ENCODE measurements around the gene FAM171A1. TPM values are rescaled to one million over a fixed set of nuclear protein-coding genes. Genes with fewer than 3 reads are reported as not detected.

FAM171A1 gene
- total RNA-seq, 1 donor from 2014 or later, result 28.2 TPM

- Mint-ChIP-seq H3K27ac (no peak overlapping the region), H3K4me1 (peaks cover 20% of the 10 kb centered on the region), H3K27me3 (ENCODE audit: insufficient read depth, low read depth) (peaks cover 2% of the 10 kb centered on the region), H3K36me3 (peaks cover 3% of the 10 kb centered on the region), H3K9me3 (no peaks in the 10 kb centered on the region), H3K4me3 (no peak overlapping the region)
- H3K4me1 ChIP-seq, result peaks cover 5% of the 10 kb centered on the region
- H2AFZ ChIP-seq (replicated peaks), result no peak overlapping the region
- no peak for TF ChIP-seq EZH2phosphoT487 (IDR thresholded peaks at IDR 0.05)
- no peak for TF ChIP-seq EZH2 (IDR thresholded peaks at IDR 0.05)
- TF ChIP-seq CTCF (IDR thresholded peaks at IDR 0.05), result no peak
- DNase-seq (ENCODE audit: low spot score), result no peak
- no peaks in the 10 kb centered on the region for H3K36me3 ChIP-seq
- H3K9ac ChIP-seq, result no peak overlapping the region
- H3K4me3 ChIP-seq, result no peak overlapping the region
- no peaks in the 10 kb centered on the region for H3F3A ChIP-seq (ENCODE audit: low read depth)
- no peaks in the 10 kb centered on the region for H3K27me3 ChIP-seq
- no peak overlapping the region for H3K27ac ChIP-seq
- no peaks in the 10 kb centered on the region for H3K9me3 ChIP-seq (ENCODE audit: low read depth)
- H3K79me2 ChIP-seq (ENCODE audit: low read depth), result peaks cover 27% of the 10 kb centered on the region
- H3K4me2 ChIP-seq, result no peak overlapping the region
- H4K20me1 ChIP-seq (ENCODE audit: low read depth), result peaks cover 37% of the 10 kb centered on the region
Measured at GRCh38 chr10:15352836-15353235, 18.3 kb downstream of the FAM171A1 start.

GRCh38 chr10:15352201-15352600 is 18.9 kb downstream of the FAM171A1 start:
- Mint-ChIP-seq H3K4me1 (peaks cover 21% of the 10 kb centered on the region), H3K27me3 (ENCODE audit: insufficient read depth, low read depth) (peaks cover 2% of the 10 kb centered on the region), H3K4me3 (no peak overlapping the region), H3K9me3 (no peaks in the 10 kb centered on the region), H3K27ac (no peak overlapping the region), H3K36me3 (peaks cover 3% of the 10 kb centered on the region)
- Histone ChIP-seq H3K4me2 (no peak overlapping the region), H3K4me3 (no peak overlapping the region), H3K27ac (no peak overlapping the region), H3K27me3 (no peaks in the 10 kb centered on the region), H3F3A (ENCODE audit: low read depth) (no peaks in the 10 kb centered on the region), H3K9ac (no peak overlapping the region), H3K4me1 (peaks cover 5% of the 10 kb centered on the region), H3K79me2 (ENCODE audit: low read depth) (peaks cover 27% of the 10 kb centered on the region), H2AFZ (replicated peaks) (no peak overlapping the region), H3K36me3 (no peaks in the 10 kb centered on the region), H4K20me1 (ENCODE audit: low read depth) (peaks cover 38% of the 10 kb centered on the region), H3K9me3 (ENCODE audit: low read depth) (no peaks in the 10 kb centered on the region)
- no peak for DNase-seq (ENCODE audit: low spot score)
- no peak for TF ChIP-seq EZH2 (IDR thresholded peaks at IDR 0.05)
- no peak for TF ChIP-seq EZH2phosphoT487 (IDR thresholded peaks at IDR 0.05)
- no peak for TF ChIP-seq CTCF (IDR thresholded peaks at IDR 0.05)

- H2AFZ ChIP-seq (replicated peaks), result no peak overlapping the region
- DNase-seq (ENCODE audit: low spot score), result no peak
- H3K4me2 ChIP-seq, result no peak overlapping the region
- peaks cover 14% of the 10 kb centered on the region for H3K4me1 ChIP-seq
- H3K27ac ChIP-seq, result no peak overlapping the region
- no peaks in the 10 kb centered on the region for H3K9me3 Mint-ChIP-seq
- no peaks in the 10 kb centered on the region for H3F3A ChIP-seq (ENCODE audit: low read depth)
- H3K4me3 ChIP-seq, result no peak overlapping the region
- peaks cover 46% of the 10 kb centered on the region for H4K20me1 ChIP-seq (ENCODE audit: low read depth)
- peaks cover 3% of the 10 kb centered on the region for H3K36me3 Mint-ChIP-seq
- no peak overlapping the region for H3K4me3 Mint-ChIP-seq
- peaks cover 25% of the 10 kb centered on the region for H3K79me2 ChIP-seq (ENCODE audit: low read depth)
- peaks cover 2% of the 10 kb centered on the region for H3K27me3 Mint-ChIP-seq (ENCODE audit: insufficient read depth, low read depth)
- peaks cover 30% of the 10 kb centered on the region for H3K4me1 Mint-ChIP-seq
- TF ChIP-seq CTCF (IDR thresholded peaks at IDR 0.05) (no peak), EZH2phosphoT487 (IDR thresholded peaks at IDR 0.05) (no peak), EZH2 (IDR thresholded peaks at IDR 0.05) (no peak)
- no peaks in the 10 kb centered on the region for H3K9me3 ChIP-seq (ENCODE audit: low read depth)
- H3K27ac Mint-ChIP-seq, result no peak overlapping the region
- no peaks in the 10 kb centered on the region for H3K36me3 ChIP-seq
- no peaks in the 10 kb centered on the region for H3K27me3 ChIP-seq
- H3K9ac ChIP-seq, result no peak overlapping the region
Measured at GRCh38 chr10:15351099-15351820, 19.8 kb downstream of the FAM171A1 start.
